Occipital lobe (tissue), 2 donors: ENCODE data around the gene OR8U1. TPM values are rescaled to one million over a fixed set of nuclear protein-coding genes. Genes with fewer than 3 reads are reported as not detected.
"Not testable (repeated sequence)": the region's sequence is repeated elsewhere in the genome, so short reads cannot be mapped to it uniquely, and the experiment has no call there.

Source experiments
- DNase-seq: peaks from one replicate; lab custom pipeline; 2025; lab: John Stamatoyannopoulos, UW
- total RNA-seq: library from RNA; depleted of rRNA; stranded (reverse); fragments of >200 nt; gene quantifications from one replicate; pipeline ENCODE4 v1.2.3, GENCODE V29; 2014

The OR8U1 gene
- total RNA-seq: not detected

- no peak for DNase-seq
Measured at GRCh38 chr11:56375324-56375723, at the start of gene OR8U1. TSS of gene OR8U1 (plus strand) at chr11:56375624. CDS start at chr11:56375624, 0 bp downstream.

DNA sequence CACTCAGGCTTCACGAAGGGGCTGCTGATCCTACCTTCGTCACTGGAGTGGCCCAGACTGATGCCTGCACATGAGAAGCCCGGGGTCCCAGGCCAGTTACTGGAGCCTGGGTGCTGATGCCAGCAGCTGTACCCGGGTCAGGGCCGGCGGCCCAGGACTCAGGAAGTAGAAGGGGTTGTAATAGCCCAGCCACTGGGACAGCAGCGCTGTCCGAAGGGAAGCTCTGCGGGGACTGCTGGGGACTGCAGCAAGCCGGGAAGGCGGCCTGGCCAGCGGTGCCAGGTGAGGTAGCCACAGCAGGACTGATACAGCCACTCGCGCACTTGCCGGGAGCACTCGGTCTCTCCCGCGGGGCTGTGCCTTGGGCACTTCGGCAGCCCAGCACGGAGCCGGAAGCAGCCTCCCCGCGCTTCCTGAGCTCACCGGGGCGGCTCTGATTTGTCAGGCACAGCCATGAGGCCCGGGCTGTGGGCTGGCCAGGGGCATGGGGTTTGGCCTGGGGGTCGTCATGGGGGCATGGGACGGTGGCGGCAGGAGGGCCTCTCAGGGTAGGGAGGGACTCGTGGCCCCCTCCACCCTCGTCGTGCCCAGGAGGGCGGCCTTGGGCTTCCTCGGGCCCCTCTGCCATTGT lies 43.4 kb upstream of the OR8U1 start:
- no peak for DNase-seq

DNA sequence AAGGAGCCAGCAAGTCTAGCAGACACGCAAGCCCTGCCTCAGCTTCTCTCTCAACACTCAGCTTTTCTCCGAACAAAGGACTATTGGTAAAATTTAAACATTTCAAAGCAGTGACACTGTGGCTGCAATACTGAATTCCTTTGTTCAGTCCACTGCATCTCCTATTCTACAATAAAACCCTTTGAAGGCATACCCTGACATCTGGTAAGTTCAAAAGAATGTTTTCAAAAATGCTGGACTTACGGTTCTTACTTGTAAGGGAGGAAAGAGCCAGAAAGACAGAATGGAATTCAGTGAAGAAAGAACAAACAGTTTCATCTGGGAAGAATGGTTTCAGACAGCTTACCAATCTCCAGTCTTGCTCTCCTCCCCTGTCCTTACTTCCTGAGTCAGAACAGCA lies 42.3 kb upstream of the OR8U1 start:
- no peak for DNase-seq

DNA sequence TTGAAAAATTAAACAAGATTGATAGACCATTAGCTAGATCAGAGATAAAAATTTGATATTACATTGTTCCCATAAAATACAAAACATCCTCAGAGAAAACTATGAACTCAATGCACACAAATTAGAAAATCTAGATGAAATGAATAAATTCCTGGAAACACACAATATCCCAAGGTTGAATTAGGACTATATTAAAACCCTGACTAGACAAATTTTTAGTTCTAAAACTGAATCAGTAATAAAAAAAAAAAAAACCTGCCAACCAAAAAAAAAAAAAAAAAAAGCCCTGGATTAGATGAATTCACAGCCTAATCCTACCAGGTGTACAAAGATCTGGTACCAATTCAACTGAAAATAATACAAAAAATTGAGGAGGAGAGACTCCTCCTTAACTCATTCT lies 35.1 kb upstream of the OR8U1 start:
- no peak for DNase-seq

DNA sequence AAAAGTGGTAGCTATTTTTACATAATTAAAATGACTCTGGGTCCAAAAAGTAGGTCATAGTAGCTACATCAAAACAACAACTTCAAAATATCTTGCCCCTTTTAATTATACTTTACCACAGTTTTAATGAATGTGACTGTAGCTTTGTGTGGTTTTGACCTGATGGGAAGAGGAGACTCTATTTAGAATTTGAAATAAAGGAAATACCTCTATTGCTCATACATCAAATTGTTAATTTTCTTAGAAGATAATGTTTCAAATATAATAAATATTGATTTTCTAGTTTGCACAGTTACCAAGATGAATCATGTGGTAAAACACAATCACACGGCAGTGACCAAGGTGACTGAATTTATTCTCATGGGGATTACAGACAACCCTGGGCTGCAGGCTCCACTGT lies 29.7 kb upstream of the OR8U1 start, which contains the start of gene OR8K1:
Gene OR8K1 (plus strand): TSS at position 301 of the 400 bp plus-strand sequence. CDS start 0 bp downstream, at position 301.
- no peak for DNase-seq

DNA sequence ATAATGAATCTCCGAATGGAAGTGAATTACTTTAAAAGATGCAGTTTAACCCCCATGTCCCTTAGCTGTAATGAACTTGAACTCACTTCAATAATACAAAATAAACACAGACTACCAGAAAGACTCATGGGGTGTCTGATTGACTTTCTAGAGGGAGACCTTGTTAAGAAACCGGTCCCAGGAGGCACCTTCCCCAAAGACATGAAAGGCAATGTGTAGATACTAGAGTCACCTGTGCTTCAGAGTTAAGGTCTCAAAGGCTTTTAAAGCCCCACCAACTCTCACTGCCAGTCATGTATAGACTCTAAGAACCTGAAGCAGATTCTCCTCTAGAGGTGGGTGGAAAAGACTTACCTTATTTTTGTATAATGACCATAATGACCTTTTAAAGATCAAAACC lies 21.4 kb upstream of the OR8U1 start, which contains the start of gene OR8J1:
Gene OR8J1 (plus strand): TSS at position 301 of the 400 bp plus-strand sequence. CDS start 5,956 bp downstream, outside the sequence.
- DNase-seq: no peak

GRCh38 chr11:56380120-56380519 lies 4.7 kb downstream of the OR8U1 start:
- no peak for DNase-seq

DNA sequence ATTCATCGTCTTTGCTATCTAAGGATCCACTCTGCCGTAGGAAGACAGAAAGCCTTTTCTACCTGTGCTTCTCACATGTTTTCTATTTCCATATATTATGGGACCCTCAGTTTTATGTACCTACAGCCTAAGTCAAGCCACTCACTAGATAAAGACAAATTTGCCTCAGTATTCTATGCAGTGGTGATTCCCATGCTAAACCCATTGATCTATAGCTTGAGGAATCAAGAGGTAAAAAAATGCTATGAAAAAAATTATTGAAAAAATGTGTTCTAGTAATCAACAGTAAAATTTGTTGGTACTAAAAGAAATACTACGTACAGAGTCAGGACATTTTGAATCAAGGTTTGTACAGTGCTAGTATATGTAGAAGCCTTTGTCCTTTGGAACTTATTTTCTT lies 19.0 kb downstream of the OR8U1 start:
- DNase-seq: no peak

GRCh38 chr11:56396047-56396446 lies 20.6 kb downstream of the OR8U1 start:
- DNase-seq: no peak

GRCh38 chr11:56401858-56402461 lies 26.5 kb downstream of the OR8U1 start:
- not testable (repeated sequence) for DNase-seq

DNA sequence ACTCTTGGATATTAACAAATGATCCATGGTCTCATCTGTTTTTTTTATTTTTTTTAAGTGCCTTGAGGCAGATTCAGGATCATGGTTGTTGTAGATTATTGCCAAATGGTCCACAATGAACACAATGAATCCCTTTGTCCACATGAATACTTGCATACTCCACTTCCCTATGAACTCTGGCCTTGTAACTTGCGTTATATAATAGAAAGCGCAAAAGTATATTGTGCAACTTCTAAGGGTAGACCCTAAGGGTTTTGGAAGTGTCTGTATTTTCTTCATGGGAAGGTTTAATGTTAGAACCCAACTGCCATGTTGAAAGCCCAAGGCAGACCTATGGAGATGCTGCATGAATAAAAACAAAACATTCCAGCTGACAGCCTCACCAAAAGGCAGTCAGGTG lies 29.0 kb downstream of the OR8U1 start:
- DNase-seq: no peak

DNA sequence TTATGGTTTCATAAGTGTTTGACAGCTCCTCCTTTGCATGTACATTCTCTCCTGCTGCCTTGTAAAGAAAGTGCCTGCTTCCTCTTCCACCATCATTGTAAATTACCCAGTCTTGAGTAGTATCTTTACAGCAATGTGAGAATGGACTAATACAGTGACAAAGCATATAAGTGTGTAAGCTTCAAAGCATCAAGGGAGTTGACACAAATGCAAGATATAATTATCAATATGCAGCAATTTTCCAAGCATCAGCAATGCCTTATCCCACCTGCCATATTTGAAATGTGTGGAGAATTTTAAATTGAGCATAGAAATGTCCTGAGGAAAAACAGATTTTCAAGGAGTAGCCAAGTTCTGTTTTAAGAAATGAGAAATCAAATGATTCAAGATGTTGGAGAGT lies 35.4 kb downstream of the OR8U1 start:
- no peak for DNase-seq

DNA sequence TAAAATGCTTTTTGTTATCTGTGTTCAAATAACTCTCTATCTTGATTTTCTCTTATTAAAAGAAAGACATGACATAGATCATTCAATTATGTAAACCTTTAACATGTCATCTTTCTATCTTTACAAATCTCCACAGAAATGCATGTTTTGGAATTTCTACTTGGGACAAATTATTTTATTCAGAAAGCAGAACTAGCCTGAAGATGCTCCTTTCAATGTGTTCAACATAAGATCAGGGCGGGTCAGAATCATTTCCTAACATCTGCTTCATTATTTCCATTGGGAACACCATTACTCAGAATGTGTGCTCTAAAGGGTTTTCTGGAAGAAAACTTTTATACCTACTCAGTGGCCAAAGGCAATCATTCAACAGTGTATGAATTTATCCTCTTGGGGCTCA lies 37.0 kb downstream of the OR8U1 start, which contains the start of gene OR5AL1:
Gene OR5AL1 (plus strand): TSS at position 301 of the 400 bp plus-strand sequence.
- no peak for DNase-seq

Other genes starting within 250 kb of the OR8U1 start
- gene OR8J3, start 235.4 kb upstream of the OR8U1 start, total RNA-seq: not detected
- not detected for gene OR8K5, start 215.3 kb upstream of the OR8U1 start, total RNA-seq
- gene OR5J2, start 199.0 kb upstream of the OR8U1 start, total RNA-seq: not detected
- not detected for gene OR5T2, start 141.4 kb upstream of the OR8U1 start, total RNA-seq
- not detected for gene OR5T3, start 123.4 kb upstream of the OR8U1 start, total RNA-seq
- not detected for gene OR5T1, start 101.5 kb upstream of the OR8U1 start, total RNA-seq
- not detected for gene OR8H1, start 83.4 kb upstream of the OR8U1 start, total RNA-seq
- not detected for gene OR8K3, start 60.5 kb upstream of the OR8U1 start, total RNA-seq
- not detected for gene OR8K1, start 29.6 kb upstream of the OR8U1 start, total RNA-seq
- not detected for gene OR8J1, start 21.3 kb upstream of the OR8U1 start, total RNA-seq
- not detected for gene OR5AL1, start 37.1 kb downstream of the OR8U1 start, total RNA-seq
- gene OR5M3, start 97.7 kb downstream of the OR8U1 start, total RNA-seq: not detected
- gene OR5M8, start 115.7 kb downstream of the OR8U1 start, total RNA-seq: not detected
- not detected for gene OR5M11, start 167.6 kb downstream of the OR8U1 start, total RNA-seq
- gene OR5M10, start 202.1 kb downstream of the OR8U1 start, total RNA-seq: not detected
- not detected for gene OR5M1, start 239.2 kb downstream of the OR8U1 start, total RNA-seq